Natural killer cell (primary cell): ENCODE data around the gene GPR52. TPM values are rescaled to one million over a fixed set of nuclear protein-coding genes. Genes with fewer than 3 reads are reported as not detected.
A peak's percentile ranks its signal among the peaks of the same experiment; 100 is the strongest.

Source experiments
- ATAC-seq, 3 donors: fragments of 150-1000 bp in 2 of 3; fragments of 200-7000 bp in 1 of 3; cut with Tn5 transposase; 1 replicate in 1 of 3; 2 replicates in 2 of 3; pipeline ENCODE4 v1.10.0; 2021; ENCODE audit warnings: mild to moderate bottlenecking in 2 of 3, moderate library complexity in 2 of 3
- DNase-seq, 2 donors: peaks; one replicate each; pipeline versions ENCODE4 v3.0.0 to v3.0.0-alpha.2; 2013 to 2021; ENCODE audit warnings: mixed read lengths in 1 of 2
- H3K27ac ChIP-seq: one replicate; pipeline ENCODE4 v1.5.1; 2013; ENCODE audit warnings: mild to moderate bottlenecking, low read length
- H3K27me3 ChIP-seq: one replicate; pipeline ENCODE4 v1.6.1; 2013; ENCODE audit warnings: low read length; ENCODE audit not compliant: control insufficient read depth, insufficient read depth
- H3K36me3 ChIP-seq: one replicate; pipeline ENCODE4 v1.6.1; 2013; ENCODE audit warnings: low read length; ENCODE audit not compliant: control insufficient read depth, insufficient read depth
- H3K4me1 ChIP-seq: one replicate; pipeline ENCODE4 v1.6.1; 2013; ENCODE audit warnings: low read length; ENCODE audit not compliant: control insufficient read depth, insufficient read depth
- H3K4me3 ChIP-seq: one replicate; pipeline ENCODE4 v1.5.1; 2013; ENCODE audit warnings: low read length
- H3K9me3 ChIP-seq: one replicate; pipeline ENCODE4 v1.6.1; 2013; ENCODE audit warnings: low read length; ENCODE audit not compliant: control insufficient read depth, insufficient read depth
- H3K27ac Mint-ChIP-seq, 2 donors: one replicate each; pipeline ENCODE4 v1.8.0; 2022; ENCODE audit warnings: mild to moderate bottlenecking in 2 of 2, mixed read lengths in 2 of 2, moderate library complexity in 1 of 2
- H3K27me3 Mint-ChIP-seq, 2 donors: one replicate each; pipeline ENCODE4 v1.8.0; 2022; ENCODE audit warnings: low read depth in 2 of 2, mixed read lengths in 2 of 2
- H3K36me3 Mint-ChIP-seq: one replicate; pipeline ENCODE4 v1.8.0; 2022; ENCODE audit warnings: mixed read lengths
- H3K4me1 Mint-ChIP-seq, 2 donors: one replicate each; pipeline ENCODE4 v1.8.0; 2022; ENCODE audit warnings: mixed read lengths in 2 of 2
- H3K4me3 Mint-ChIP-seq: one replicate; pipeline ENCODE4 v1.8.0; 2022; ENCODE audit warnings: mild to moderate bottlenecking, moderate library complexity, mixed read lengths
- H3K9me3 Mint-ChIP-seq, 2 donors: one replicate each; pipeline ENCODE4 v1.8.0; 2022; ENCODE audit warnings: mixed read lengths in 2 of 2
- WGBS: methylation state at CpG from one replicate; pipeline ENCODE4 v1.1.7; 2013; ENCODE audit warnings: missing lambda C conversion rate; ENCODE audit not compliant: insufficient coverage; 5-methylcytosine and 5-hydroxymethylcytosine counted together
- intact Hi-C: fragments of 100-400 bp; cut with micrococcal nuclease; formaldehyde crosslinking; loops from one replicate; pipeline ENCODE4 v1.14.2; 2022
- total RNA-seq, 4 donors: library from RNA; stranded (reverse); fragments of 120-200 nt in 1 of 4; gene quantifications; one replicate each; pipeline versions ENCODE4 v1.2.3 to v1.2.4, GENCODE V29; 2013 to 2022
- TF ChIP-seq, protein P1 (sequence below): fragments of 200-600 bp; IDR thresholded peaks from one replicate; pipeline ENCODE4 v1.8.0; 2022; ENCODE audit warnings: antibody characterized with exemption

The GPR52 gene
- total RNA-seq, 3 donors from 2014 or later (not counting 1 experiment from before 2014, with no cell fraction given) = 9.6 to 17.6 (median 14.1) TPM

DNA sequence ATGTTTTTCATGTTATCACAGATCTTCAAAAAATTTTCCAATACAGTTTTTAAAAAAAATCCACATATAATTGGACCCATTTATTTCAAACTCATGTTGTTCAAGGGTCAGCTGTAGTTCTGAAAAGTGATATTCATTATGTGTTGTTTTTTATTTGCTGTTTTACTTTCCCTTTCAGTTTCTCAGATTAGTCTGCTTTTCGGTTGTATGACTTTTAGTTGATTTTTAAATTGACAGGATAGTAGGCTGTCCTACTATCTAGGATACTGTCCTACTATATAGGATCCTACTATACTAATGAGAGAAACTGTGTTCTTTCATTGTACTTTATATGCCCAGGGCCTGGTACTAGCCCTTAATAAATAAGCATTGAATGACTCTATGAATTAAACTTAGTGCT lies 33.6 kb upstream of the GPR52 start:
- TF ChIP-seq, protein P1, sequence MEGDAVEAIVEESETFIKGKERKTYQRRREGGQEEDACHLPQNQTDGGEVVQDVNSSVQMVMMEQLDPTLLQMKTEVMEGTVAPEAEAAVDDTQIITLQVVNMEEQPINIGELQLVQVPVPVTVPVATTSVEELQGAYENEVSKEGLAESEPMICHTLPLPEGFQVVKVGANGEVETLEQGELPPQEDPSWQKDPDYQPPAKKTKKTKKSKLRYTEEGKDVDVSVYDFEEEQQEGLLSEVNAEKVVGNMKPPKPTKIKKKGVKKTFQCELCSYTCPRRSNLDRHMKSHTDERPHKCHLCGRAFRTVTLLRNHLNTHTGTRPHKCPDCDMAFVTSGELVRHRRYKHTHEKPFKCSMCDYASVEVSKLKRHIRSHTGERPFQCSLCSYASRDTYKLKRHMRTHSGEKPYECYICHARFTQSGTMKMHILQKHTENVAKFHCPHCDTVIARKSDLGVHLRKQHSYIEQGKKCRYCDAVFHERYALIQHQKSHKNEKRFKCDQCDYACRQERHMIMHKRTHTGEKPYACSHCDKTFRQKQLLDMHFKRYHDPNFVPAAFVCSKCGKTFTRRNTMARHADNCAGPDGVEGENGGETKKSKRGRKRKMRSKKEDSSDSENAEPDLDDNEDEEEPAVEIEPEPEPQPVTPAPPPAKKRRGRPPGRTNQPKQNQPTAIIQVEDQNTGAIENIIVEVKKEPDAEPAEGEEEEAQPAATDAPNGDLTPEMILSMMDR = no peak
- Mint-ChIP-seq H3K27me3 (no peaks in the 10 kb centered on the region), H3K36me3 (no peaks in the 10 kb centered on the region), H3K4me3 (peak overlapping the region; percentile 81), H3K4me1 (peaks cover 43 to 46% of the 10 kb centered on the region in 2 donors), H3K9me3 (peaks cover 0 to 3% of the 10 kb centered on the region in 2 donors), H3K27ac (peak overlapping the region; percentile 73 to 76)
- Histone ChIP-seq H3K36me3 (no peaks in the 10 kb centered on the region), H3K27me3 (no peaks in the 10 kb centered on the region), H3K4me3 (no peak overlapping the region), H3K27ac (no peak overlapping the region), H3K9me3 (no peaks in the 10 kb centered on the region), H3K4me1 (no peaks in the 10 kb centered on the region)
- ATAC-seq (peak; percentile 54 to 62 (median 55)), DNase-seq (no peak)
- WGBS = no CpG with 5 or more reads among the region's 1 CpG
- intact Hi-C loops = no loop called here

DNA sequence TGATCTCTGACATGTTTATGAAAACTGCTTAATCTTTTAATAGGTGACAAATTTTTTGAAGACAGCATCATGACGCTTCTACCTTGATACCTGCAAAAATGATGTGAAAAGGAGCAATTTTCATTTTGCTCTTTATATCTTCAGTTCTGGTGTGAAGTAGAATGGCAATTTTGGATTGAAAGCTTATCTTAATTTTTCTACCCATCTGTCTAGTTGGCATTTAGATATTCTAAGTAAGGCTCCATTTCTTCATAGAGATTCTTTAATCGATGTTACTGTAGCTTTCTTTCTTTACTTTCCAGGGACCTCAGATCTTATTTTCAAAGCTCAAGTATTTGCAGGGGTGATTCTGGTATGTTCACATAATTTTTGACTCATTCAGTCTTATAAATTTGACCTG lies 32.3 kb upstream of the GPR52 start:
- TF ChIP-seq, protein P1 = no peak
- peaks cover 0 to 3% of the 10 kb centered on the region in 2 donors for H3K9me3 Mint-ChIP-seq
- H3K9me3 ChIP-seq = no peaks in the 10 kb centered on the region
- no peak overlapping the region for H3K4me3 Mint-ChIP-seq
- no peaks in the 10 kb centered on the region for H3K36me3 Mint-ChIP-seq
- intact Hi-C loops = no loop called here
- no peaks in the 10 kb centered on the region for H3K36me3 ChIP-seq
- H3K4me3 ChIP-seq = no peak overlapping the region
- ATAC-seq (no peak), DNase-seq (no peak)
- H3K27ac Mint-ChIP-seq = peak overlapping the region in 1 of 2 donors; percentile 56
- no peaks in the 10 kb centered on the region for H3K27me3 ChIP-seq
- no peaks in the 10 kb centered on the region for H3K27me3 Mint-ChIP-seq
- no peaks in the 10 kb centered on the region for H3K4me1 ChIP-seq
- 100% methylated on average over 2 of the region's 2 CpGs for WGBS
- no peak overlapping the region for H3K27ac ChIP-seq
- H3K4me1 Mint-ChIP-seq = peaks cover 39 to 40% of the 10 kb centered on the region in 2 donors

DNA sequence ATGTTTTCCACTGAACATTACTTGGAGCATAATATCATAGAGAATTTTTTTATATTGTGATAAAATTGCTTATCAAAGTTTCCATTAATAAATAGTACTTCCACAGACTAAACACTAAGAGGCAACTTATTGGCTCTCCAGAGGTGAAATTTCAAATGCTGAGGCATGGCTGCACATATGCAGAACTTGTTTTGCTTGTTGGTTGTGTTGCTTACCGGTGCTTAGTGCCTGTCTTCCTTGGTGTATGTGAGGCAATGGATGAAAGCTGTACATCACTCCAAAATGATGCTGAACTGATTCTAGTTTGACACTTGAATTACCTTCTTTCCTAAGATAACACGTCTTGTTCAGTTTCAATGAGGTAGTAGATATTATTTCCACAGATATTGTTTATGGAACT lies 29.8 kb upstream of the GPR52 start:
- no peaks in the 10 kb centered on the region for H3K9me3 Mint-ChIP-seq
- TF ChIP-seq, protein P1 = no peak
- no peaks in the 10 kb centered on the region for H3K36me3 Mint-ChIP-seq
- Histone ChIP-seq H3K27ac (no peak overlapping the region), H3K36me3 (no peaks in the 10 kb centered on the region), H3K4me1 (no peaks in the 10 kb centered on the region), H3K27me3 (no peaks in the 10 kb centered on the region), H3K9me3 (no peaks in the 10 kb centered on the region), H3K4me3 (no peak overlapping the region)
- H3K27ac Mint-ChIP-seq = no peak overlapping the region
- H3K27me3 Mint-ChIP-seq = no peaks in the 10 kb centered on the region
- no peak overlapping the region for H3K4me3 Mint-ChIP-seq
- no peak for DNase-seq
- no peak for ATAC-seq
- H3K4me1 Mint-ChIP-seq = peaks cover 15 to 20% of the 10 kb centered on the region in 2 donors
- WGBS = 100% methylated on average over 1 of the region's 2 CpGs
- intact Hi-C loops = no loop called here

DNA sequence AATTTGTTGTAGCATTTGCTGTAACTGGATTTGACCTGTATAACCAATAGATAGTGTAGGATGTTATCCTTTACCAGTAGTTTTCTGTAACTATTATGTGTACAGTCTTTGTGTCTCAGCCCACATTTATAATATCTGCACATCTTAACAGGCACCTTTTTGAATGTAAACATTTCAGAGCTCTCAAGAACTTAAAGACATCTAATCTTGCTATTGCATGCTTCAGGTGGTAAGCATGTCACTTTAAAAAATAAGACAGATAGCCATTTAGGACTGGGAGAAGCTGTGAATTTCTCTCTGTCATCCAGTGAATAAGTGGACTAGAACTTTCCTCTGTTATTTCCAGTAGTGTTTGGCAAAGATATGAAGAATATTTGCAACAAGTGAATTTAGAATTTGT lies 22.6 kb upstream of the GPR52 start:
- H3K36me3 ChIP-seq = no peaks in the 10 kb centered on the region
- H3K27me3 Mint-ChIP-seq = no peaks in the 10 kb centered on the region
- no peaks in the 10 kb centered on the region for H3K9me3 ChIP-seq
- intact Hi-C loops = no loop called here
- no peaks in the 10 kb centered on the region for H3K27me3 ChIP-seq
- H3K27ac ChIP-seq = no peak overlapping the region
- peaks cover 10 to 14% of the 10 kb centered on the region in 2 donors for H3K4me1 Mint-ChIP-seq
- no peak overlapping the region for H3K4me3 Mint-ChIP-seq
- H3K9me3 Mint-ChIP-seq = no peaks in the 10 kb centered on the region
- no peaks in the 10 kb centered on the region for H3K36me3 Mint-ChIP-seq
- DNase-seq (no peak), ATAC-seq (no peak)
- TF ChIP-seq, protein P1 = no peak
- H3K4me1 ChIP-seq = no peaks in the 10 kb centered on the region
- no peak overlapping the region for H3K4me3 ChIP-seq
- H3K27ac Mint-ChIP-seq = no peak overlapping the region
